Measurements from ENCODE around the gene LCA5L. TPM values are rescaled to one million over a fixed set of nuclear protein-coding genes. Genes with fewer than 3 reads are reported as not detected.

The LCA5L gene
- total and polyA plus RNA-seq, 2 of the 13 experiments (the other 11 are each of a cell fraction or from before 2014, with no cell fraction given): 0.13 to 0.55 TPM

DNA sequence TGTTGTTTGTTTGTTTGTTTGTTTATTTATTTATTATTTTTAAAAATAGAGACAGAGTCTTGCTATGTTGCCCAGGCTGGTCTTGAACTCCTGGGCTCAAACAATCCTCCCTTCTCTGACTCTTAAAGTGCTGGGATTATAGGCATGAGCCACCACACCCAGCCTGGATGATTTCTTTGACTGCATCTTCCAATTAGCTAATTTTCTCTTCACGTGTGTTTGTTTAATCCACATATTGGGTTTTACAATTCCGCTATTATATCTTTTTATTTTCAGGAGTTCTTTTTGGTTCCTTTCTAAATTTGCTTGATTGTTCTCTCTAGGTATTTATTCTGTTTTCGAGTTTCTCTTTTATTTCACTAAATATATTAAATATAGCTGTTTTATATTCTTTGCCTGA is 26.0 kb upstream of the LCA5L start:
- intact Hi-C loops (cut with micrococcal nuclease; ENCODE audit: unreplicated experiment): no loop called here
- H2AFZ ChIP-seq (ENCODE audit: low read length): no peak overlapping the region
- no peaks in the 10 kb centered on the region for H3K79me2 ChIP-seq (ENCODE audit: insufficient read depth, low read length)
- H3K4me3 ChIP-seq (replicated peaks in 1 of 3; ENCODE audit: insufficient read depth in 1 of 3, low read depth in 2 of 3, low read length in 3 of 3): no peak overlapping the region
- no peak overlapping the region for H3K27ac ChIP-seq (ENCODE audit: extremely low read length, insufficient read depth, low read length)
- FAIRE-seq (no peak), ATAC-seq (no peak), DNase-seq (ENCODE audit: low spot score) (no peak)
- H3K4me2 ChIP-seq (ENCODE audit: low read depth, low read length): no peak overlapping the region
- TF ChIP-seq ZNF124 (CRISPR knock-in tag; IDR thresholded peaks at IDR 0.05) (no peak), CREM (IDR thresholded peaks at IDR 0.05) (no peak), CREM (CRISPR knock-in tag; IDR thresholded peaks at IDR 0.05) (no peak), NFKB2 (CRISPR knock-in tag; IDR thresholded peaks at IDR 0.05; ENCODE audit: borderline replicate concordance) (no peak), STAT5B (CRISPR knock-in tag; IDR thresholded peaks at IDR 0.05) (no peak), ZFY (CRISPR knock-in tag; IDR thresholded peaks at IDR 0.05) (no peak), ISL2 (CRISPR knock-in tag; IDR thresholded peaks at IDR 0.05) (no peak), ZNF672 (CRISPR knock-in tag; IDR thresholded peaks at IDR 0.05) (no peak), RORA (CRISPR knock-in tag; IDR thresholded peaks at IDR 0.05) (no peak), RBFOX2 (IDR thresholded peaks at IDR 0.05; ENCODE audit: low read depth, low read length) (no peak), XRCC5 (optimal IDR thresholded peaks at IDR 0.05; ENCODE audit: low read length) (no peak), ZNF550 (CRISPR knock-in tag; IDR thresholded peaks at IDR 0.05; ENCODE audit: borderline replicate concordance) (no peak), ZNF615 (CRISPR knock-in tag; IDR thresholded peaks at IDR 0.05; ENCODE audit: borderline replicate concordance) (no peak), ETV5 (CRISPR knock-in tag; IDR thresholded peaks at IDR 0.05; ENCODE audit: borderline replicate concordance) (no peak), KDM1A (CRISPR knock-in tag; IDR thresholded peaks at IDR 0.05) (no peak), ZNF24 (IDR thresholded peaks at IDR 0.05) (no peak)
- TF ChIP-seq, protein P1, sequence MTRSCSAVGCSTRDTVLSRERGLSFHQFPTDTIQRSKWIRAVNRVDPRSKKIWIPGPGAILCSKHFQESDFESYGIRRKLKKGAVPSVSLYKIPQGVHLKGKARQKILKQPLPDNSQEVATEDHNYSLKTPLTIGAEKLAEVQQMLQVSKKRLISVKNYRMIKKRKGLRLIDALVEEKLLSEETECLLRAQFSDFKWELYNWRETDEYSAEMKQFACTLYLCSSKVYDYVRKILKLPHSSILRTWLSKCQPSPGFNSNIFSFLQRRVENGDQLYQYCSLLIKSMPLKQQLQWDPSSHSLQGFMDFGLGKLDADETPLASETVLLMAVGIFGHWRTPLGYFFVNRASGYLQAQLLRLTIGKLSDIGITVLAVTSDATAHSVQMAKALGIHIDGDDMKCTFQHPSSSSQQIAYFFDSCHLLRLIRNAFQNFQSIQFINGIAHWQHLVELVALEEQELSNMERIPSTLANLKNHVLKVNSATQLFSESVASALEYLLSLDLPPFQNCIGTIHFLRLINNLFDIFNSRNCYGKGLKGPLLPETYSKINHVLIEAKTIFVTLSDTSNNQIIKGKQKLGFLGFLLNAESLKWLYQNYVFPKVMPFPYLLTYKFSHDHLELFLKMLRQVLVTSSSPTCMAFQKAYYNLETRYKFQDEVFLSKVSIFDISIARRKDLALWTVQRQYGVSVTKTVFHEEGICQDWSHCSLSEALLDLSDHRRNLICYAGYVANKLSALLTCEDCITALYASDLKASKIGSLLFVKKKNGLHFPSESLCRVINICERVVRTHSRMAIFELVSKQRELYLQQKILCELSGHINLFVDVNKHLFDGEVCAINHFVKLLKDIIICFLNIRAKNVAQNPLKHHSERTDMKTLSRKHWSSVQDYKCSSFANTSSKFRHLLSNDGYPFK (CRISPR knock-in tag; IDR thresholded peaks at IDR 0.05; ENCODE audit: borderline replicate concordance): no peak
- TF ChIP-seq, protein P2, sequence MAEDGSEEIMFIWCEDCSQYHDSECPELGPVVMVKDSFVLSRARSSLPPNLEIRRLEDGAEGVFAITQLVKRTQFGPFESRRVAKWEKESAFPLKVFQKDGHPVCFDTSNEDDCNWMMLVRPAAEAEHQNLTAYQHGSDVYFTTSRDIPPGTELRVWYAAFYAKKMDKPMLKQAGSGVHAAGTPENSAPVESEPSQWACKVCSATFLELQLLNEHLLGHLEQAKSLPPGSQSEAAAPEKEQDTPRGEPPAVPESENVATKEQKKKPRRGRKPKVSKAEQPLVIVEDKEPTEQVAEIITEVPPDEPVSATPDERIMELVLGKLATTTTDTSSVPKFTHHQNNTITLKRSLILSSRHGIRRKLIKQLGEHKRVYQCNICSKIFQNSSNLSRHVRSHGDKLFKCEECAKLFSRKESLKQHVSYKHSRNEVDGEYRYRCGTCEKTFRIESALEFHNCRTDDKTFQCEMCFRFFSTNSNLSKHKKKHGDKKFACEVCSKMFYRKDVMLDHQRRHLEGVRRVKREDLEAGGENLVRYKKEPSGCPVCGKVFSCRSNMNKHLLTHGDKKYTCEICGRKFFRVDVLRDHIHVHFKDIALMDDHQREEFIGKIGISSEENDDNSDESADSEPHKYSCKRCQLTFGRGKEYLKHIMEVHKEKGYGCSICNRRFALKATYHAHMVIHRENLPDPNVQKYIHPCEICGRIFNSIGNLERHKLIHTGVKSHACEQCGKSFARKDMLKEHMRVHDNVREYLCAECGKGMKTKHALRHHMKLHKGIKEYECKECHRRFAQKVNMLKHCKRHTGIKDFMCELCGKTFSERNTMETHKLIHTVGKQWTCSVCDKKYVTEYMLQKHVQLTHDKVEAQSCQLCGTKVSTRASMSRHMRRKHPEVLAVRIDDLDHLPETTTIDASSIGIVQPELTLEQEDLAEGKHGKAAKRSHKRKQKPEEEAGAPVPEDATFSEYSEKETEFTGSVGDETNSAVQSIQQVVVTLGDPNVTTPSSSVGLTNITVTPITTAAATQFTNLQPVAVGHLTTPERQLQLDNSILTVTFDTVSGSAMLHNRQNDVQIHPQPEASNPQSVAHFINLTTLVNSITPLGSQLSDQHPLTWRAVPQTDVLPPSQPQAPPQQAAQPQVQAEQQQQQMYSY (CRISPR knock-in tag; IDR thresholded peaks at IDR 0.05): no peak
- TF ChIP-seq, protein P3, sequence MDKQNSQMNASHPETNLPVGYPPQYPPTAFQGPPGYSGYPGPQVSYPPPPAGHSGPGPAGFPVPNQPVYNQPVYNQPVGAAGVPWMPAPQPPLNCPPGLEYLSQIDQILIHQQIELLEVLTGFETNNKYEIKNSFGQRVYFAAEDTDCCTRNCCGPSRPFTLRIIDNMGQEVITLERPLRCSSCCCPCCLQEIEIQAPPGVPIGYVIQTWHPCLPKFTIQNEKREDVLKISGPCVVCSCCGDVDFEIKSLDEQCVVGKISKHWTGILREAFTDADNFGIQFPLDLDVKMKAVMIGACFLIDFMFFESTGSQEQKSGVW (CRISPR knock-in tag; IDR thresholded peaks at IDR 0.05; ENCODE audit: borderline replicate concordance): no peak
- TF ChIP-seq, protein P4, sequence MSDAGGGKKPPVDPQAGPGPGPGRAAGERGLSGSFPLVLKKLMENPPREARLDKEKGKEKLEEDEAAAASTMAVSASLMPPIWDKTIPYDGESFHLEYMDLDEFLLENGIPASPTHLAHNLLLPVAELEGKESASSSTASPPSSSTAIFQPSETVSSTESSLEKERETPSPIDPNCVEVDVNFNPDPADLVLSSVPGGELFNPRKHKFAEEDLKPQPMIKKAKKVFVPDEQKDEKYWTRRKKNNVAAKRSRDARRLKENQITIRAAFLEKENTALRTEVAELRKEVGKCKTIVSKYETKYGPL (CRISPR knock-in tag; IDR thresholded peaks at IDR 0.05): no peak
- no peaks in the 10 kb centered on the region for H3K36me3 ChIP-seq (replicated peaks in 1 of 2; ENCODE audit: control insufficient read depth in 1 of 2, insufficient read depth in 2 of 2, low read length in 2 of 2)
- no peaks in the 10 kb centered on the region for H3K9me3 ChIP-seq (ENCODE audit: low read length)
- in situ Hi-C loops (cut with HindIII; ENCODE audit: extremely low pct_ligation_motif_present, low pct_unique_long_range_greater_than_20kb): no loop called here
- H4K20me1 ChIP-seq (ENCODE audit: insufficient read depth, low read length): no peaks in the 10 kb centered on the region
- ChIA-PET POLR2A (no interaction called here), CTCF (ENCODE audit: low intra/inter-chr PET ratio, low total read pairs) (no interaction called here)
- H3K4me1 ChIP-seq (ENCODE audit: insufficient read depth, low read length): no peaks in the 10 kb centered on the region
- no TSS peak for BruUV-seq (replicated peaks)
- 55% methylated on average over 3 of the region's 3 CpGs for WGBS (ENCODE audit: low lambda C conversion rate)
- no peaks in the 10 kb centered on the region for H3K27me3 ChIP-seq (ENCODE audit: control insufficient read depth in 1 of 2, insufficient read depth in 2 of 2, low read length in 2 of 2)
- H3K9ac ChIP-seq (ENCODE audit: insufficient read depth, low read depth, low read length): no peak overlapping the region
